Vagina (tissue), 2 donors: Measurements from ENCODE around the gene C2orf80.

Experiments
- CTCF ChIP-seq, 3 experiments: fragments of 450-650 bp in 2 of 3; fragments of 200-600 bp in 1 of 3; sonication (generic) in 1 of 3; IDR thresholded peaks; one replicate each; pipeline ENCODE4 v1.5.1; 2017 to 2019; ENCODE audit warnings: antibody characterized with exemption in 3 of 3, mild to moderate bottlenecking in 2 of 3, moderate library complexity in 2 of 3
- POLR2AphosphoS5 ChIP-seq, 2 donors: sonication (generic); formaldehyde crosslinking; IDR thresholded peaks; one replicate each; pipeline ENCODE4 v1.9.0; 2017; ENCODE audit warnings: antibody characterized with exemption in 2 of 2, mild to moderate bottlenecking in 2 of 2, low read depth in 1 of 2; ENCODE audit not compliant: insufficient read depth in 1 of 2

- no peak for TF ChIP-seq POLR2AphosphoS5 (IDR thresholded peaks at IDR 0.05; ENCODE audit: insufficient read depth in 1 of 2, low read depth in 1 of 2)
- TF ChIP-seq CTCF (IDR thresholded peaks at IDR 0.05): no peak
These were observed 59.8 kb downstream of the C2orf80 start, which contains the start of gene CRYGC for GRCh38 chr2:208129744-208130711.
